Activated T-helper 1 cell treated with anti-CD3 and anti-CD28 coated beads, Interleukin-12 subunit alpha, Interleukin-12 subunit beta, Interleukin-2, Interleukin-4 antibody, amounts not matched to agents 30 ng/mL and 10 ng/mL and 1 ng/mL, durations not matched to agents 14 hours and 24 hours and 36 hours (primary cell): ENCODE data around the gene OR2T2. TPM values are rescaled to one million over a fixed set of nuclear protein-coding genes. Genes with fewer than 3 reads are reported as not detected.
"Not testable (repeated sequence)": the region's sequence is repeated elsewhere in the genome, so short reads cannot be mapped to it uniquely, and the experiment has no call there.

Source experiments
- DNase-seq: peaks from one replicate; pipeline ENCODE4 v3.0.0; 2021; ENCODE audit warnings: low spot score
- H3K27ac Mint-ChIP-seq: one replicate; pipeline ENCODE4 v1.8.0; 2021; ENCODE audit warnings: mild to moderate bottlenecking, mixed read lengths
- H3K27me3 Mint-ChIP-seq: one replicate; pipeline ENCODE4 v1.8.0; 2022; ENCODE audit warnings: mild to moderate bottlenecking, moderate library complexity, mixed read lengths; ENCODE audit not compliant: insufficient read depth
- H3K36me3 Mint-ChIP-seq: one replicate; pipeline ENCODE4 v1.8.0; 2021; ENCODE audit warnings: low read depth, mixed read lengths
- H3K4me1 Mint-ChIP-seq: one replicate; pipeline ENCODE4 v1.8.0; 2021; ENCODE audit warnings: low read depth, mixed read lengths
- H3K4me3 Mint-ChIP-seq: one replicate; pipeline ENCODE4 v1.8.0; 2021; ENCODE audit warnings: mild to moderate bottlenecking, moderate library complexity, mixed read lengths
- H3K9me3 Mint-ChIP-seq: one replicate; pipeline ENCODE4 v1.8.0; 2021; ENCODE audit warnings: mixed read lengths
- intact Hi-C: fragments of 100-400 bp; cut with micrococcal nuclease; formaldehyde crosslinking; loops from one replicate; pipeline ENCODE4 v1.15.1; 2024
- total RNA-seq: library from RNA; stranded (reverse); gene quantifications from 2 replicates; pipeline ENCODE4 v1.2.3, GENCODE V29; 2022

OR2T2 gene
- total RNA-seq, 1 donor from 2014 or later = not detected

- intact Hi-C loops = loop anchor here (5.0 kb wide), 1 partner anchor 222 kb away; the partner anchor contains the start of gene OR2T27
- DNase-seq = not testable (repeated sequence)
Observed at GRCh38 chr1:248434913-248435312, 10.5 kb upstream of the OR2T2 start.

DNA sequence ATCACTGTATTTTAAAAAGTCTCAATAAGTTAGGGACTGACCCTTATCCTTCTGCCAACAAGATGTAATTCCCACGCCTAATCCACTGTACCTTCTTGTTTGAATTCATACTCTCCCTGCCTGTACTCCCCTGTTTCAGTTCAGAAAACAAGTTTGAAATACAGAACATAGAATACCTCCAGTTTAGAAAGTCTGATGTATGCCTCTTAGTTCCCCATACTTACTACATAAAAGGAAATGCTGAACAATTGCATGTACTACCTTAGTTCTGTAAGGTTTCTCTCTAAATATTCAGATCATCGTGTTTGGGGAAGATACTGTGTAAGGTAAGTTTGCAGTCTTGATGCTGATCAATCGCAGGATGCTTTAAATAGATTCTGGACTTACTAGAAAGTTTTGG, 9.1 kb upstream of the OR2T2 start:
- H3K4me3 Mint-ChIP-seq, intact Hi-C loops, H3K36me3 Mint-ChIP-seq, H3K4me1 Mint-ChIP-seq, H3K9me3 Mint-ChIP-seq, H3K27me3 Mint-ChIP-seq, DNase-seq, H3K27ac Mint-ChIP-seq: not testable (repeated sequence)

More at GRCh38 chr1:248434913-248435312, 10.5 kb upstream of the OR2T2 start:
- H3K4me3 Mint-ChIP-seq, H3K27me3 Mint-ChIP-seq, H3K4me1 Mint-ChIP-seq, H3K9me3 Mint-ChIP-seq, H3K36me3 Mint-ChIP-seq, H3K27ac Mint-ChIP-seq: not testable (repeated sequence)

DNA sequence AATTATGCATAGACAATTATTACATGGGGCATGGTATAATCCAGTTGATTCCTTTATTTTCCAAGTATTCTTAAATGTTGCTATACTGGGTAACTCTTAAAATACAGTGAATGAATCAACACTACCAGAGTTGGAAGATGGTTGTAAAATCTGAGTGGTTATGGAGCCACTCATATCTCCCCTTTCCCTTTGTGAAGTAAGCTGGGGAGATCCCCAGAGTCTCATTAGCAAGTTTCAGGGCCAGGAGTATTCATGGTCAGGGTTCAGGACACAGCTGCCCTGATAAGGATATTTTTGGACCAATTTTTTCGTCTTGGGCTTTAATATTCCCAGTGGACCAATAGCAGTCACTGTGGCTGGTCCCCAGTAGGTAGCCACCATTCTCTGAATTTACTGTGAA, 6.8 kb upstream of the OR2T2 start:
- H3K27me3 Mint-ChIP-seq, DNase-seq, H3K36me3 Mint-ChIP-seq, intact Hi-C loops, H3K4me3 Mint-ChIP-seq, H3K9me3 Mint-ChIP-seq, H3K4me1 Mint-ChIP-seq, H3K27ac Mint-ChIP-seq: not testable (repeated sequence)

GRCh38 chr1:248439283-248439682, 6.2 kb upstream of the OR2T2 start:
- DNase-seq, H3K4me3 Mint-ChIP-seq, H3K36me3 Mint-ChIP-seq, H3K9me3 Mint-ChIP-seq, H3K27ac Mint-ChIP-seq, H3K4me1 Mint-ChIP-seq, intact Hi-C loops, H3K27me3 Mint-ChIP-seq: not testable (repeated sequence)

GRCh38 chr1:248442500-248443277, 2.7 kb upstream of the OR2T2 start:
- H3K9me3 Mint-ChIP-seq, H3K4me3 Mint-ChIP-seq, DNase-seq: not testable (repeated sequence)

DNA sequence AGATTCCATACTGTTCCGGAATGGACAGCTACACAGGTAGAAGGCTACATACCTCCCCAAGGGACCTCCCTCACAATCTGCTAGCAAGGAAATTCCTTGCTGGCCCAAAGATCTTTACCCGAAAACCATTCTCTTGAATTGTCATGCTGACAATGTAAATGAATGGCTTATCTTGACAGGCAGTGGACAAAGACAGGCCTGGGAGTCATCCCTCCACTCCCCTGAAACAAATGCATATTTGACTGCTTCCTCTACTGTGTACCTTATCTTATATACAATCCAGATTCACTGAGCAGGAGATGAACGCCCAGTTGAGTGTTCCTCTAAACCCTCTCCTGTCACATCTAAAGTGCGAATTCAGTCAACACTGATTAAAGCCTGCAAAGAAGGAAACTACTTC, 834 bp upstream of the OR2T2 start:
- H3K27me3 Mint-ChIP-seq, H3K9me3 Mint-ChIP-seq, H3K27ac Mint-ChIP-seq, H3K4me3 Mint-ChIP-seq, DNase-seq, H3K36me3 Mint-ChIP-seq, H3K4me1 Mint-ChIP-seq, intact Hi-C loops: not testable (repeated sequence)

More at GRCh38 chr1:248442500-248443277, 2.7 kb upstream of the OR2T2 start:
- H3K27ac Mint-ChIP-seq, H3K36me3 Mint-ChIP-seq, H3K4me1 Mint-ChIP-seq, intact Hi-C loops, H3K27me3 Mint-ChIP-seq: not testable (repeated sequence)

GRCh38 chr1:248448409-248449074, 3.1 kb downstream of the OR2T2 start:
- H3K27ac Mint-ChIP-seq, H3K27me3 Mint-ChIP-seq, DNase-seq, intact Hi-C loops, H3K36me3 Mint-ChIP-seq, H3K4me1 Mint-ChIP-seq, H3K4me3 Mint-ChIP-seq, H3K9me3 Mint-ChIP-seq: not testable (repeated sequence)

DNA sequence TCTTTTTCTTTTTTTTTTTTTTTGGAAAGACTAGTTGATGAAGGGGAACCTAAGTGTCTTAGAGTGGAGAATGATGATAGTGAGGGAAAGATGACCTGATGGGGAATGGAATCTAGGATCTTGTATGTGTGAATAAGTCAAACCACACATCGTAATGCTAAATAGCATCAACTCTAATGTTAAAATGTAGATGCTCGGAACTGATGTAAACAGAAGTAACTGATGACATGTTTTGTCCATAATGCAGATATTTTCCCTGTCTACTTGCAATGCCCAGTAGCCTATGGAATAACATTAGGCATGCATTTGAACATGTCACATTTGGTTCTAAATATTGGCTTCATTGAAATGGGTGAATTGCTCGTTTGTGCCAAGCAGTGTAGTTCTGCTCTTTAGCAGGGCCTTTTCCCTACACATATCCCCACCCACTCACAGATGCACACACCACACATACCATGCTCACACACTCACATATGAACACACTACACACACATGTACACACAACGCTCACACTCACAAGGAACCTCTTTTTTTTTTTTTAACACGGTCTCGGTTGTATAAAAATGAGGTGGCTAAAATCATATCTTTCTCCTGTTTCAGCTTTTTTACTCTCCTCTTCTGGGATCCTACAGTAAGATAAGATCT, 4.5 kb downstream of the OR2T2 start:
- intact Hi-C loops, H3K9me3 Mint-ChIP-seq, H3K27ac Mint-ChIP-seq, H3K4me3 Mint-ChIP-seq, H3K36me3 Mint-ChIP-seq, H3K4me1 Mint-ChIP-seq, DNase-seq, H3K27me3 Mint-ChIP-seq: not testable (repeated sequence)

DNA sequence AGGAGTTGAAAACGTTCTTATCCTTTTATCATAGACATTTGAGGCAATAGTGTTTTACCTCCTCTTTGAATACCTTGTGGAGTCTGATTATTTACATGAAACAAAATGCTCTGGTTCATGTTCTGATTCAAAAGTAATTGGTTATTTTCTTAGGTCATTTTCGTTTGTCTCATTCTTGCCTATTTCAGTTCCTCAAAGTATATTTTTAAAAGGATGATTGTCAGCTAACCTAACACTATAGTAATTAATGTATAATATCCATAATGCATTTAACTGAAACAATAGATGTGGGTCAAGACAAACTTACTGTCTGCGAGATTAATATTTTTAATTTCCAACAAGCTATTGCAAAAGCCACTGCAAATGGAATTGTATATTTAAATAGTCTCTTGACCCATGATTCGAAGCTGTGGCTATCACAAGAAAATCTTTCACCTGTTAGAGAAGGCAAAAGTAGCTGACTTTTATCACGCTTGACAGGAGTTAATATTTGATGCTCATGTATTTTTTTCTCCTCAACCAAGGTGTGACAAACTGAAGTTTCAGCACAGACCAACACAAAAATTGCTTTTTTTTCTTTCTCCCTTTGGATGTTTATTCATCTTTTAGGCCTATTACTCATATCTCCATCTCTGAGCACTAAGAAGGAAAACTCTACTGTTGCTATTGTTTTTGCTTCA, 5.2 kb downstream of the OR2T2 start:
- H3K36me3 Mint-ChIP-seq, H3K27me3 Mint-ChIP-seq, H3K9me3 Mint-ChIP-seq, H3K4me3 Mint-ChIP-seq, H3K27ac Mint-ChIP-seq, H3K4me1 Mint-ChIP-seq, DNase-seq, intact Hi-C loops: not testable (repeated sequence)

GRCh38 chr1:248453619-248454018, 8.2 kb downstream of the OR2T2 start:
- H3K27ac Mint-ChIP-seq, H3K9me3 Mint-ChIP-seq, H3K4me1 Mint-ChIP-seq, H3K27me3 Mint-ChIP-seq, H3K36me3 Mint-ChIP-seq, DNase-seq, H3K4me3 Mint-ChIP-seq, intact Hi-C loops: not testable (repeated sequence)

DNA sequence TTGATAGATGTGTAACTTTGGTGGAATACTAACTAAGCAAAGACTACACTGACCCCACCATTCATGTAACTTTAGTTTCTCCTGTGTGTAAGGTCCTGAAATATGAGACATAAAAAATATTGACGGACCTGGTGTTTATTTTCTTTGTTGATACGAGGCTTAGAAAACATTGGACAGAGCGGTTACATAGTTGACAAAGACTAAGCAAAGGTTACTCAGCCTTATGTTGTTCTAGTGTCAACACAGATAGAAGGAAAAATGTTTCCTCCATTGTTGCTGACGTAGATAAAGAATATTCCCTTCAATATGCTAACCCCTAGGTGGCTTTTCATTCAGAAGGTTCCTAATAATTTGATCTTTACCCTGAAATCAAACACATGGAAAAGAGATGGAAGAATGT, 9.6 kb downstream of the OR2T2 start:
- H3K27me3 Mint-ChIP-seq, H3K36me3 Mint-ChIP-seq, H3K4me3 Mint-ChIP-seq, H3K27ac Mint-ChIP-seq, DNase-seq, intact Hi-C loops, H3K4me1 Mint-ChIP-seq, H3K9me3 Mint-ChIP-seq: not testable (repeated sequence)

DNA sequence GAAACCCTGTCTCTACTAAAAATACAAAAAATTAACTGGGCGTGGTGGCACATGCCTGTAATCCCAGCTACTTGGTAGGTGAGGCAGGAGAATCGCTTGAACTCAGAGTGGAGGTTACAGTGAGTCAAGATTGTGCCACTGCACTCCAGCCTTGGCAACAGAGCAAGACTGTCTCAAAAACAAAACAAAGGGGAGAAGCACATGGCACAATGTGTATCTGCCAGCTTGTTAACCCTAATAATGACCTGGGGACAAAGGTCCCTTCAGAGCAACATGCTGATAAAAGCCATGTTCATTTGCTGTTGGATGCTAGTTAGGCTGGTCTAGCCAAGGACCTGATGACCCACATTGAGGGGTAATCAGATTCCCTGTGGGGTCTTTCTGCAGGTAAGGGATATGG, 11.2 kb downstream of the OR2T2 start:
- DNase-seq, H3K36me3 Mint-ChIP-seq, H3K27ac Mint-ChIP-seq, H3K27me3 Mint-ChIP-seq, H3K4me3 Mint-ChIP-seq, H3K9me3 Mint-ChIP-seq, intact Hi-C loops, H3K4me1 Mint-ChIP-seq: not testable (repeated sequence)

DNA sequence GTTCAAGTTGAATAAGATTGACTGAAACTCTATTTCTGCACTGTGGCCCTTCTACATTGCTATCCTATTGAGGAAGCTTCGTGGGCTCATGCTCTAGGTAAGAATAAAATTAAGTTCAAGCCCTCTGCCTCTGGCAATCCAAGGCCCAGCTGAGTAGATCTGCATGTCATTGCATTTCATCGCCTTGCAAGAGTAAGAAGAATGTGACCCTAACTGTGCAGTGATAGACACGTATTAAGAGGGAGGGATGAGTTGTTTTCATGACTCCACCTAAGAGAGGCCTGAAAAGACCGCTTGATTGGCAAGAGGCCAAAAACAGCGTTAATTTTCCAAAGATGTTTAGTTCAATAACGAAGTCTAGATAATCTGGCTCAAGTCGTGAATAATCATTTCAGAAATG, 13.7 kb downstream of the OR2T2 start:
- H3K4me1 Mint-ChIP-seq, intact Hi-C loops, H3K9me3 Mint-ChIP-seq, DNase-seq, H3K36me3 Mint-ChIP-seq, H3K4me3 Mint-ChIP-seq, H3K27ac Mint-ChIP-seq, H3K27me3 Mint-ChIP-seq: not testable (repeated sequence)
